ENCODE results near the gene RPS16. TPM values are rescaled to one million over a fixed set of nuclear protein-coding genes. Genes with fewer than 3 reads are reported as not detected.

Gene RPS16
- total and polyA plus RNA-seq, 2 of the 8 experiments (the other 6 are each of a cell fraction or from before 2014, with no cell fraction given), result 2,433 to 7,810 TPM

DNA sequence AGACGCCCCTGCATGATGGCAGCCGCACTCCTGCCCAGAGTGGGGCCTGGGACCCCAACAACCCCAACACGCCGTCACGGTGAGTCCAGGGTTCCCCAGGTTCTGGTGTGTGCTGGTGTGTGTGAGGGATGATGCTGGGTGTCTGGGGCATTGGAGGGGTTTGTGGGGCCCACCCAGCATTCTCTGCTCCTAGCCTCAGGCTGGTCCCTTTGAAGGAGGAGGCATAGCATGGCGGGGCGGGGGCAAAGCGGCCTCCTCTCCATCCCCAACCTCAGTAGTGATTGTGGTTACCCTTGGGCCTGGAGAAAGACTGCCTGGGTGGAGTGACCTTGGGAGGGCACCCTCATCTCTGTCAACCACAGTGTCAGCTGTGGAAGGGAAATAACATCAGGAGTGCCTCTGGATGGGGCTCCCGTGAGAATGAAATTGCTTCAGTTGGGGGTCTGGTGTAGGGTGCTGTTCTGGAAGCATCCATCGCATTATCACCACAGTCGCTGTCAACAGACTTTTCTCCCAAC, 37.8 kb upstream of the RPS16 start (continued):
- TF ChIP-seq JUND (IDR thresholded peaks at IDR 0.05; ENCODE audit: low read length) (no peak), SP2 (IDR thresholded peaks at IDR 0.05; ENCODE audit: low read length) (no peak), SIN3A (conservative IDR thresholded peaks at IDR 0.05 in 1 of 2, IDR thresholded peaks at IDR 0.05 in 1 of 2; ENCODE audit: low read depth in 1 of 2, low read length in 2 of 2) (no peak), SUZ12 (IDR thresholded peaks at IDR 0.05; ENCODE audit: low read length) (no peak), CBX8 (IDR thresholded peaks at IDR 0.05; ENCODE audit: borderline replicate concordance, low read depth, low read length) (no peak), CEBPB (IDR thresholded peaks at IDR 0.05; ENCODE audit: low read depth, low read length) (no peak), BCL11A (IDR thresholded peaks at IDR 0.05; ENCODE audit: low read depth in 2 of 2, low read length in 2 of 2) (no peak)

All from H1 (cell line).